NB4 (cell line): ENCODE data around the gene KRTAP10-7.

ENCODE experiments used
- CTCF ChIP-seq: IDR thresholded peaks from one replicate; pipeline ENCODE4 v1.5.1; 2012; ENCODE audit warnings: low read depth, low read length
- POLR2A ChIP-seq: IDR thresholded peaks from 2 replicates; pipeline ENCODE4 v1.6.1; 2011; ENCODE audit warnings: mild to moderate bottlenecking; ENCODE audit not compliant: insufficient read length; ENCODE audit errors: extremely low read depth

GRCh38 chr21:44585892-44586291, 14.5 kb upstream of the KRTAP10-7 start:
- TF ChIP-seq CTCF (no peak), POLR2A (no peak)
